ENCODE results near the gene POLG.
"Not testable (repeated sequence)": the region's sequence is repeated elsewhere in the genome, so short reads cannot be mapped to it uniquely, and the experiment has no call there.

POLG gene

GRCh38 chr15:89277281-89277680 lies 57.3 kb downstream of the POLG start:
- not testable (repeated sequence) for DNase-seq

All from NCI-H1930 (cell line).